HL-60 (cell line): Measurements from ENCODE around the gene AMBP.

ENCODE experiments used
- DNase-seq, 2 experiments: peaks; one replicate each; pipeline ENCODE4 v3.0.0-alpha.2; 2010 to 2020; ENCODE audit warnings: low read depth in 1 of 2, low spot score in 1 of 2
- H3K27ac ChIP-seq: fragments of 250-450 bp; sonication (Bioruptor Pico); replicated peaks from 2 replicates; pipeline ENCODE4 v1.5.1; 2020; ENCODE audit warnings: mild to moderate bottlenecking, moderate library complexity
- H3K27me3 ChIP-seq: fragments of 250-450 bp; sonication (Bioruptor Pico); 2 replicates; pipeline ENCODE4 v1.5.1; 2021; ENCODE audit warnings: mild to moderate bottlenecking, moderate library complexity; ENCODE audit not compliant: insufficient read depth, poor library complexity, severe bottlenecking
- H3K4me3 ChIP-seq: replicated peaks from 2 replicates; pipeline ENCODE4 v1.5.1; 2011; ENCODE audit warnings: mild to moderate bottlenecking, control low read depth, low read length; ENCODE audit not compliant: insufficient read depth
- GABPA ChIP-seq: IDR thresholded peaks from 2 replicates; pipeline ENCODE4 v1.6.1; 2012; ENCODE audit warnings: low read depth
- POLR2AphosphoS5 ChIP-seq: IDR thresholded peaks from 2 replicates; pipeline ENCODE4 v1.6.1; 2012; ENCODE audit warnings: low read depth
- SPI1 ChIP-seq: IDR thresholded peaks from 2 replicates; pipeline ENCODE4 v1.6.1; 2012; ENCODE audit warnings: low read depth, mild to moderate bottlenecking, borderline replicate concordance
- TF ChIP-seq, protein P1 (sequence below): IDR thresholded peaks from one replicate; pipeline ENCODE4 v1.5.1; 2011; ENCODE audit warnings: low read length, control low read depth, inconsistent platforms; ENCODE audit not compliant: insufficient read depth
- TF ChIP-seq, protein P2 (sequence below): IDR thresholded peaks from 2 replicates; pipeline ENCODE4 v1.6.1; 2012; ENCODE audit warnings: low read depth; ENCODE audit not compliant: insufficient replicate concordance

Gene AMBP

DNA sequence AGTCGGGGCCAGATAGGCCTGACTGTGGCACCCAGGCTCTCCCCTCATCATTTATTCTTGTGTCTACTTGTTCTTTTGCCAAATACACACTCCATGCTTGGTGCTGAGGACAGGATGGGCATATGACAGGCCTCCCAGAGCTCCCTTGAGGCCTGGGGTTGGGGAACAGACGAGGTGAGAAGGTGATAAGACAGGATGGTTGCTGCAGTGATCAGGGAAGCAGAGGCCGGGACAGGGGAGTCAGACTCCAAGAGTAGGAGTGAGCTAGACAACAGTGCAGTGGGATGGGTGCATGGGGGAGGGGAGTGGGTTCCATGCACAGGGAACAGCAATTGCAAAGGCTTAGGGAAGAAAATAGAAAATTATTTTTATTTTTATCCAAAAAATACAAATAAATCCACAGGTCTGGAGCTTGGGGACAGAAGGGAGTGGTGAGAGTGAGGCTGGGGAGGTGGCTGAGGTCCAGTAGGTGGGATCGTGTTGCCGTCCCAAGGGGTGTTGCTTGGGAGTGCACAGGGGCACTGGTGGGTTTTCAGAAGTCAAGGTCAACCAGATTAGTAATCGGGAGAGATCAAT is 3.4 kb upstream of the AMBP start:
- TF ChIP-seq, protein P1, sequence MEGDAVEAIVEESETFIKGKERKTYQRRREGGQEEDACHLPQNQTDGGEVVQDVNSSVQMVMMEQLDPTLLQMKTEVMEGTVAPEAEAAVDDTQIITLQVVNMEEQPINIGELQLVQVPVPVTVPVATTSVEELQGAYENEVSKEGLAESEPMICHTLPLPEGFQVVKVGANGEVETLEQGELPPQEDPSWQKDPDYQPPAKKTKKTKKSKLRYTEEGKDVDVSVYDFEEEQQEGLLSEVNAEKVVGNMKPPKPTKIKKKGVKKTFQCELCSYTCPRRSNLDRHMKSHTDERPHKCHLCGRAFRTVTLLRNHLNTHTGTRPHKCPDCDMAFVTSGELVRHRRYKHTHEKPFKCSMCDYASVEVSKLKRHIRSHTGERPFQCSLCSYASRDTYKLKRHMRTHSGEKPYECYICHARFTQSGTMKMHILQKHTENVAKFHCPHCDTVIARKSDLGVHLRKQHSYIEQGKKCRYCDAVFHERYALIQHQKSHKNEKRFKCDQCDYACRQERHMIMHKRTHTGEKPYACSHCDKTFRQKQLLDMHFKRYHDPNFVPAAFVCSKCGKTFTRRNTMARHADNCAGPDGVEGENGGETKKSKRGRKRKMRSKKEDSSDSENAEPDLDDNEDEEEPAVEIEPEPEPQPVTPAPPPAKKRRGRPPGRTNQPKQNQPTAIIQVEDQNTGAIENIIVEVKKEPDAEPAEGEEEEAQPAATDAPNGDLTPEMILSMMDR = no peak
- no peak for TF ChIP-seq POLR2AphosphoS5
- TF ChIP-seq GABPA = no peak
- no peak for TF ChIP-seq SPI1
- TF ChIP-seq, protein P2, sequence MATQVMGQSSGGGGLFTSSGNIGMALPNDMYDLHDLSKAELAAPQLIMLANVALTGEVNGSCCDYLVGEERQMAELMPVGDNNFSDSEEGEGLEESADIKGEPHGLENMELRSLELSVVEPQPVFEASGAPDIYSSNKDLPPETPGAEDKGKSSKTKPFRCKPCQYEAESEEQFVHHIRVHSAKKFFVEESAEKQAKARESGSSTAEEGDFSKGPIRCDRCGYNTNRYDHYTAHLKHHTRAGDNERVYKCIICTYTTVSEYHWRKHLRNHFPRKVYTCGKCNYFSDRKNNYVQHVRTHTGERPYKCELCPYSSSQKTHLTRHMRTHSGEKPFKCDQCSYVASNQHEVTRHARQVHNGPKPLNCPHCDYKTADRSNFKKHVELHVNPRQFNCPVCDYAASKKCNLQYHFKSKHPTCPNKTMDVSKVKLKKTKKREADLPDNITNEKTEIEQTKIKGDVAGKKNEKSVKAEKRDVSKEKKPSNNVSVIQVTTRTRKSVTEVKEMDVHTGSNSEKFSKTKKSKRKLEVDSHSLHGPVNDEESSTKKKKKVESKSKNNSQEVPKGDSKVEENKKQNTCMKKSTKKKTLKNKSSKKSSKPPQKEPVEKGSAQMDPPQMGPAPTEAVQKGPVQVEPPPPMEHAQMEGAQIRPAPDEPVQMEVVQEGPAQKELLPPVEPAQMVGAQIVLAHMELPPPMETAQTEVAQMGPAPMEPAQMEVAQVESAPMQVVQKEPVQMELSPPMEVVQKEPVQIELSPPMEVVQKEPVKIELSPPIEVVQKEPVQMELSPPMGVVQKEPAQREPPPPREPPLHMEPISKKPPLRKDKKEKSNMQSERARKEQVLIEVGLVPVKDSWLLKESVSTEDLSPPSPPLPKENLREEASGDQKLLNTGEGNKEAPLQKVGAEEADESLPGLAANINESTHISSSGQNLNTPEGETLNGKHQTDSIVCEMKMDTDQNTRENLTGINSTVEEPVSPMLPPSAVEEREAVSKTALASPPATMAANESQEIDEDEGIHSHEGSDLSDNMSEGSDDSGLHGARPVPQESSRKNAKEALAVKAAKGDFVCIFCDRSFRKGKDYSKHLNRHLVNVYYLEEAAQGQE = no peak
- no peak for DNase-seq
- no peak overlapping the region for H3K27ac ChIP-seq
- H3K4me3 ChIP-seq = no peak overlapping the region
- no peaks in the 10 kb centered on the region for H3K27me3 ChIP-seq

DNA sequence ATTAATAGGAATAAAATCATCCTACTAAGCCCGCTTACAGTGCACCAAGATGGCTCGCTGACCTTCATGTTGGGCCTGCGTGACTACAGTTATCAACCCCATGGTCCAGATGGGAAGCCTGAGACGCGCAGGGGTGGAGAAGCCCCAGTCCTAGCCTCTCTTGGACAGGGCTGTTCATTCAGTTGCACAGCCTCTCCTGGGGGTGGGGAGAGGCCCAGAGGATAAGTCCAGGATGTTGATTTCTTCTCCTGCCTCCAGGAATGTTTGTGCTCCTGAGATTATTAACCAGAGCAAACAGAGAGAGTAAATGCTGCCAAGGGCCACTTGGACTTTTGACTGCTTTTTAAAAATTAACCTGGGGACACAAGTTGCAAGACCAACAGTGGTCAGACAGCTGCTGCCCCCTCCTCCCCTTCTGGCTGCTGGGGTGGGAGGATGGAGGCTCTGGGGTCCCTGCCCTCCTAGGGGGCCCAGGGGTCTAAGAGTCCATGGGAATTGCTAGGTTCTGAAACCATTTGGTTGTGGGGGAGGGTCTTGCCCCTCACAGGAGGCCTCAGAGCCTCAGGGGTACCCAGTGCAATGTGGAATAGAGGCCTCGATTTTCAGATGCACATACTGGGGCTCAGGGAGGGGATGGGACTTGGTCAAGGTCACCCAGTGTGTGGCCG is 2.8 kb upstream of the AMBP start:
- Histone ChIP-seq H3K27me3 (no peaks in the 10 kb centered on the region), H3K4me3 (no peak overlapping the region), H3K27ac (no peak overlapping the region)
- no peak for DNase-seq
- no peak for TF ChIP-seq POLR2AphosphoS5
- no peak for TF ChIP-seq SPI1
- no peak for TF ChIP-seq GABPA
- TF ChIP-seq, protein P1 = no peak
- TF ChIP-seq, protein P2 = no peak

DNA sequence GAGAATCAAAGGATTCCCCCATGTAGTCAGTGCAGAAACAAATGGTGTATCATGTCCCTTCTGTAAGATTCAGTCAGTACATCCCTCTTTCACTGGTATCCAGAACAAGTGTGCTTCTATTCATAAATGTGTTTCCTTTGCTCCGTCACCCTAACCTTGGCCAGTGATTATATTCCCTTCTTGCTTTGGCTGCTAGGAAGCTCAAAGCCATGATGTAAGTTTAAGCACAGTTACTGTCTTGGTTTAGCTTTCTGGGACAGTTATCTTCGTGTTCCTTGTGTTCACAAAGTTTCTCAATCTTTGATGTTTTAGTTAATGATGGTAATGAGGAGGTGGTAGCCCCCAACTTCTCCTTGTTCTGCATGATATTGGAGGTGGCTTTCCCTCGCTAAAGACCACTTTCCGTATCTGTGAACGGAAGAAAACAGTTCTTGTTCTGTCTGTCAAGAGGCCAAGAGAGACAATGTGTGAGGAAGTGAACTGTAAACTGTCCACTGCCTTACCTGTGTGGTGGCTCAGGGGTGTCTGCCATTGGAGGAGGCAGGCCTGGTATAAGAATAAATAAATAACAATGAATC is 2.2 kb upstream of the AMBP start:
- Histone ChIP-seq H3K27ac (no peak overlapping the region), H3K4me3 (no peak overlapping the region), H3K27me3 (no peaks in the 10 kb centered on the region)
- DNase-seq = no peak
- TF ChIP-seq GABPA (no peak), SPI1 (no peak), POLR2AphosphoS5 (no peak)
- TF ChIP-seq, protein P1 = no peak
- TF ChIP-seq, protein P2 = no peak
